IMR-90 (cell line): ENCODE data around the gene FRAS1. TPM values are rescaled to one million over a fixed set of nuclear protein-coding genes. Genes with fewer than 3 reads are reported as not detected.

ENCODE experiments used
- ATAC-seq: fragments of 200-7000 bp; cut with Tn5 transposase; 2 replicates; pipeline ENCODE4 v1.9.1; 2020; ENCODE audit warnings: low read depth, mild to moderate bottlenecking, moderate library complexity
- BruUV-seq: library from RNA; stranded (reverse); fragments of 400-500 nt; replicated peaks from 2 replicates; lab custom pipeline; 2021; lab: Mats Ljungman, UMichigan
- CTCF ChIA-PET: fragments of 300-600 bp; formaldehyde crosslinking; extraction: SDS; loops from one replicate; lab custom pipeline; 2021; ENCODE audit warnings: antibody characterized with exemption; lab: Yijun Ruan, JAX
- POLR2A ChIA-PET: fragments of 300-600 bp; sonication (Branson Sonifier 250); formaldehyde crosslinking; loops from one replicate; lab custom pipeline; 2022; ENCODE audit warnings: antibody characterized with exemption; ENCODE audit not compliant: unreplicated experiment; lab: Charles Lee
- DNase-seq: peaks from one replicate; pipeline ENCODE4 v3.0.0; 2013
- H2AFZ ChIP-seq: replicated peaks from 2 replicates; pipeline ENCODE3; 2013; ENCODE audit warnings: low read length, mild to moderate bottlenecking; ENCODE audit not compliant: poor library complexity
- H2AK5ac ChIP-seq: 2 replicates; pipeline ENCODE4 v1.6.1; 2013; ENCODE audit warnings: low read depth, low read length, inconsistent platforms
- H2AK9ac ChIP-seq: replicated peaks from 2 replicates; pipeline ENCODE3; 2013; ENCODE audit warnings: mild to moderate bottlenecking, low read depth, low read length, moderate library complexity; ENCODE audit not compliant: poor library complexity
- H2BK120ac ChIP-seq: 2 replicates; pipeline ENCODE4 v1.6.1; 2013; ENCODE audit warnings: low read depth, low read length, inconsistent platforms
- H2BK15ac ChIP-seq: 3 replicates; pipeline ENCODE4 v1.6.1; 2013; ENCODE audit warnings: low read depth, low read length, inconsistent platforms
- H2BK20ac ChIP-seq: 2 replicates; pipeline ENCODE4 v1.6.1; 2013; ENCODE audit warnings: low read depth, mild to moderate bottlenecking, inconsistent platforms, low read length, moderate library complexity
- H2BK5ac ChIP-seq: 2 replicates; pipeline ENCODE4 v1.6.1; 2013; ENCODE audit warnings: mild to moderate bottlenecking, low read depth, low read length, inconsistent platforms; ENCODE audit not compliant: poor library complexity, severe bottlenecking
- H3K14ac ChIP-seq: replicated peaks from 2 replicates; pipeline ENCODE4 v1.6.1; 2013; ENCODE audit warnings: low read depth, low read length, inconsistent platforms
- H3K18ac ChIP-seq: 2 replicates; pipeline ENCODE4 v1.6.1; 2013; ENCODE audit warnings: low read depth, low read length, control low read depth
- H3K23ac ChIP-seq: 2 replicates; pipeline ENCODE4 v1.6.1; 2013; ENCODE audit warnings: low read depth, low read length, inconsistent platforms
- H3K27ac ChIP-seq: 2 replicates; pipeline ENCODE4 v1.5.1; 2013; ENCODE audit warnings: mild to moderate bottlenecking, control low read depth, low read length; ENCODE audit not compliant: insufficient read depth
- H3K27me3 ChIP-seq: 2 replicates; pipeline ENCODE4 v1.6.1; 2013; ENCODE audit warnings: low read length; ENCODE audit not compliant: control insufficient read depth, insufficient read depth
- H3K36me3 ChIP-seq: 2 replicates; pipeline ENCODE4 v1.6.1; 2013; ENCODE audit warnings: low read length, mixed read lengths; ENCODE audit not compliant: control insufficient read depth, insufficient read depth
- H3K4ac ChIP-seq: 2 replicates; pipeline ENCODE4 v1.6.1; 2013; ENCODE audit warnings: low read depth, low read length, inconsistent platforms
- H3K4me1 ChIP-seq: 2 replicates; pipeline ENCODE4 v1.6.1; 2013; ENCODE audit warnings: low read length, mixed read lengths; ENCODE audit not compliant: control insufficient read depth, insufficient read depth
- H3K4me2 ChIP-seq: 2 replicates; pipeline ENCODE4 v1.6.1; 2013; ENCODE audit warnings: low read depth, mild to moderate bottlenecking, control low read depth, low read length, moderate library complexity
- H3K4me3 ChIP-seq: 2 replicates; pipeline ENCODE4 v1.5.1; 2013; ENCODE audit warnings: low read depth, mild to moderate bottlenecking, control low read depth, low read length, moderate library complexity; ENCODE audit not compliant: insufficient read depth
- H3K56ac ChIP-seq: 2 replicates; pipeline ENCODE4 v1.6.1; 2013; ENCODE audit warnings: low read length, inconsistent platforms; ENCODE audit not compliant: insufficient read depth; ENCODE audit errors: extremely low read depth
- H3K79me1 ChIP-seq, 2 experiments: 2 replicates each; pipeline ENCODE4 v1.6.1; 2013; ENCODE audit warnings: low read length in 2 of 2, inconsistent platforms in 1 of 2, low read depth in 1 of 2
- H3K9ac ChIP-seq: 2 replicates; pipeline ENCODE4 v1.6.1; 2013; ENCODE audit warnings: low read depth, low read length, control low read depth
- H3K9me1 ChIP-seq: 2 replicates; pipeline ENCODE4 v1.6.1; 2013; ENCODE audit warnings: low read length, inconsistent platforms; ENCODE audit not compliant: insufficient read depth
- H3K9me3 ChIP-seq: 2 replicates; pipeline ENCODE4 v1.6.1; 2013; ENCODE audit warnings: low read length; ENCODE audit not compliant: control insufficient read depth, insufficient read depth
- H4K20me1 ChIP-seq: 2 replicates; pipeline ENCODE4 v1.6.1; 2013; ENCODE audit warnings: low read length, inconsistent platforms; ENCODE audit not compliant: insufficient read depth
- H4K5ac ChIP-seq: 2 replicates; pipeline ENCODE4 v1.6.1; 2013; ENCODE audit warnings: mild to moderate bottlenecking, low read depth, low read length, control low read depth
- H4K8ac ChIP-seq, 2 experiments: 2 replicates each; pipeline ENCODE4 v1.6.1; 2013; ENCODE audit warnings: low read depth in 2 of 2, low read length in 2 of 2, control low read depth in 1 of 2, inconsistent platforms in 1 of 2
- H4K91ac ChIP-seq: 2 replicates; pipeline ENCODE4 v1.6.1; 2013; ENCODE audit warnings: low read depth, low read length, inconsistent platforms; ENCODE audit not compliant: insufficient read depth
- BHLHE40 ChIP-seq: fragments of 150-350 bp; IDR thresholded peaks from 2 replicates; pipeline ENCODE4 v1.6.1; 2016; ENCODE audit warnings: mild to moderate bottlenecking, low read depth, low read length
- ELK1 ChIP-seq: fragments of 150-350 bp; IDR thresholded peaks from 2 replicates; pipeline ENCODE4 v1.6.1; 2016; ENCODE audit warnings: low read depth, mild to moderate bottlenecking, low read length, moderate library complexity, borderline replicate concordance
- MAFK ChIP-seq: IDR thresholded peaks from 2 replicates; pipeline ENCODE4 v1.6.1; 2012; ENCODE audit warnings: low read depth, low read length, improper control_type of control experiment
- MXI1 ChIP-seq: IDR thresholded peaks from 2 replicates; pipeline ENCODE4 v1.6.1; 2012; ENCODE audit warnings: low read depth, mild to moderate bottlenecking, low read length, moderate library complexity, borderline replicate concordance
- RAD21 ChIP-seq: IDR thresholded peaks from 2 replicates; pipeline ENCODE4 v1.6.1; 2012; ENCODE audit warnings: low read length, improper control_type of control experiment
- RCOR1 ChIP-seq: IDR thresholded peaks from 2 replicates; pipeline ENCODE4 v1.6.1; 2012; ENCODE audit warnings: mild to moderate bottlenecking, low read length, improper control_type of control experiment; ENCODE audit not compliant: insufficient replicate concordance
- RFX5 ChIP-seq: IDR thresholded peaks from 2 replicates; pipeline ENCODE4 v1.8.0; 2012; ENCODE audit warnings: low read depth, mild to moderate bottlenecking, low read length, moderate library complexity
- SMC3 ChIP-seq: fragments of 150-350 bp; IDR thresholded peaks from 2 replicates; pipeline ENCODE4 v1.6.1; 2016; ENCODE audit warnings: low read depth, mild to moderate bottlenecking, antibody characterized with exemption, low read length, moderate library complexity
- USF2 ChIP-seq: fragments of 150-350 bp; IDR thresholded peaks from 2 replicates; pipeline ENCODE4 v1.6.1; 2017; ENCODE audit warnings: mild to moderate bottlenecking, antibody characterized with exemption, low read length, low read depth
- WGBS, 2 experiments: methylation state at CpG; one replicate each; pipeline versions ENCODE4 v1.1.5 to v1.1.7; 2013; ENCODE audit warnings: missing lambda C conversion rate in 2 of 2; ENCODE audit not compliant: insufficient read length in 1 of 2; ENCODE audit errors: extremely low coverage in 2 of 2; 5-methylcytosine and 5-hydroxymethylcytosine counted together
- dilution Hi-C: fragments of 300-500 bp; cut with HindIII; formaldehyde crosslinking; loops from one replicate; pipeline ENCODE4 v1.14.3; 2018; ENCODE audit warnings: low sequenced_read_pairs; ENCODE audit not compliant: unreplicated experiment
- in situ Hi-C: fragments of 300-500 bp; cut with MboI; formaldehyde crosslinking; loops from 3 replicates; pipeline ENCODE4 v1.14.3; 2019; ENCODE audit warnings: low sequenced_read_pairs, inconsistent platforms, mixed read lengths
- intact Hi-C: fragments of 100-400 bp; cut with micrococcal nuclease; formaldehyde crosslinking; loops from 2 replicates; pipeline ENCODE4 v1.10.0; 2022
- polyA plus RNA-seq, 3 experiments: library from polyadenylated mRNA; depleted of rRNA; stranded (reverse); fragments of >200 nt; gene quantifications; 2 replicates each; pipeline ENCODE4 v1.2.3, GENCODE V29; 2012; ENCODE audit warnings: low replicate concordance in 1 of 3
- total RNA-seq: library from RNA; depleted of rRNA; stranded (reverse); fragments of >200 nt; gene quantifications from 2 replicates; pipeline ENCODE4 v1.2.3, GENCODE V29; 2012

Gene FRAS1
- total and polyA plus RNA-seq, 2 of the 4 experiments (the other 2 are of a cell fraction) = under 0.01 to 0.03 TPM

- H2BK5ac ChIP-seq = no peak overlapping the region
- in situ Hi-C loops (no loop called here), intact Hi-C loops (no loop called here), dilution Hi-C loops (no loop called here)
- H3K4me1 ChIP-seq = no peaks in the 10 kb centered on the region
- no peak overlapping the region for H4K8ac ChIP-seq
- H3K4ac ChIP-seq = no peak overlapping the region
- no peaks in the 10 kb centered on the region for H3K36me3 ChIP-seq
- H3K9ac ChIP-seq = no peak overlapping the region
- no peak overlapping the region for H4K5ac ChIP-seq
- no peaks in the 10 kb centered on the region for H3K9me3 ChIP-seq
- no peak overlapping the region for H2BK120ac ChIP-seq
- no peak overlapping the region for H2AK5ac ChIP-seq
- no peak for DNase-seq
- no peak overlapping the region for H3K4me3 ChIP-seq
- no peak overlapping the region for H4K91ac ChIP-seq
- no peak overlapping the region for H3K14ac ChIP-seq
- no peaks in the 10 kb centered on the region for H4K20me1 ChIP-seq
- H2BK15ac ChIP-seq = no peak overlapping the region
- TF ChIP-seq USF2 (no peak), RAD21 (no peak), BHLHE40 (no peak), MXI1 (no peak), MAFK (no peak), RFX5 (no peak), ELK1 (no peak), SMC3 (no peak), RCOR1 (no peak)
- 37% methylated on average over 3 of the region's 7 CpGs; no CpG with 5 or more reads in 1 of the 2 experiments for WGBS, 2 experiments
- H2AFZ ChIP-seq = no peak overlapping the region
- BruUV-seq = no TSS peak
- peaks cover 2% of the 10 kb centered on the region; the same call in 1 of the 2 replicates for H3K9me1 ChIP-seq
- no peaks in the 10 kb centered on the region for H3K79me1 ChIP-seq
- H3K56ac ChIP-seq = no peak overlapping the region
- H3K23ac ChIP-seq = no peak overlapping the region
- H3K4me2 ChIP-seq = no peak overlapping the region
- no peaks in the 10 kb centered on the region for H3K27me3 ChIP-seq
- no peak overlapping the region for H3K27ac ChIP-seq
- no peak for ATAC-seq
- ChIA-PET CTCF (no interaction called here), POLR2A (no interaction called here)
- no peak overlapping the region for H2AK9ac ChIP-seq
- H3K18ac ChIP-seq = no peak overlapping the region
- no peak overlapping the region for H2BK20ac ChIP-seq
Measured at GRCh38 chr4:78149751-78150542, 92.8 kb downstream of the FRAS1 start.
